Measurements from ENCODE around the gene RRP15. TPM values are rescaled to one million over a fixed set of nuclear protein-coding genes. Genes with fewer than 3 reads are reported as not detected.

RRP15 gene
- total RNA-seq, 1 donor from 2014 or later, result 9.7 TPM

GRCh38 chr1:218281285-218281684 lies 3.8 kb upstream of the RRP15 start:
- no peak for TF ChIP-seq CTCF (IDR thresholded peaks at IDR 0.05; ENCODE audit: insufficient read depth, low read length, poor library complexity, severe bottlenecking)
- no peak for DNase-seq (ENCODE audit: low read depth)
- Histone ChIP-seq H3K36me3 (ENCODE audit: control insufficient read depth, insufficient read depth, low read length) (no peaks in the 10 kb centered on the region), H3K27me3 (ENCODE audit: control insufficient read depth, insufficient read depth, low read length) (no peaks in the 10 kb centered on the region), H3K4me3 (ENCODE audit: low read depth, low read length) (no peak overlapping the region)

DNA sequence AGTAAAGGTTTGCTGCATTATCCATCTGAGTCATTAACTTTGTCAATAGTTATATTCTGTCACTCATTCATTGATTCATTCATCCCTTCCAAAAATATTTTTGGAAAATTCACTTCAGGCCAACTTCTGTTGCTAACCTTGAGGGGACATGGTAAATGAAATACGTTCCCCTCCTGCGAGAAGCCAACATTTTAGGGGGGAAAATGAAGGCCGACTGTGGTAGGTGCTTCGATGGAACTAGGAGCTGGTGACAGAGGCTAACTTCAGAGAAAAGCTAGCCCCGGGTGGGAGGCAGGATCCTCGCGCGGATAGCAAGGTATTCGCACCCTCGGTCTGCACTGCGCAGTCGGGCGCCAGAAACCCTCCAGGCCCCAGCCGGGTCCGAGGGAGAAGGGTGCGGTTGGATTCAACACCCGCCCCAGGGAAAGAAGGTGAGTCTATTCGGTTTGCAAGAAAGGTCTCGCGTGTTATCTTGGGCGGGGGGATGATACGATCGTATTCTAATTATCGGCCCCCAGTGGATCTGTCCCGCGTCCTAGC lies 646 bp upstream of the RRP15 start:
- no peaks in the 10 kb centered on the region for H3K27me3 ChIP-seq (ENCODE audit: control insufficient read depth, insufficient read depth, low read length)
- no peak for TF ChIP-seq CTCF (IDR thresholded peaks at IDR 0.05; ENCODE audit: insufficient read depth, low read length, poor library complexity, severe bottlenecking)
- no peak for DNase-seq (ENCODE audit: low read depth)
- H3K4me3 ChIP-seq (ENCODE audit: low read depth, low read length), result peak overlapping the region; percentile 95
- H3K36me3 ChIP-seq (ENCODE audit: control insufficient read depth, insufficient read depth, low read length), result no peaks in the 10 kb centered on the region

DNA sequence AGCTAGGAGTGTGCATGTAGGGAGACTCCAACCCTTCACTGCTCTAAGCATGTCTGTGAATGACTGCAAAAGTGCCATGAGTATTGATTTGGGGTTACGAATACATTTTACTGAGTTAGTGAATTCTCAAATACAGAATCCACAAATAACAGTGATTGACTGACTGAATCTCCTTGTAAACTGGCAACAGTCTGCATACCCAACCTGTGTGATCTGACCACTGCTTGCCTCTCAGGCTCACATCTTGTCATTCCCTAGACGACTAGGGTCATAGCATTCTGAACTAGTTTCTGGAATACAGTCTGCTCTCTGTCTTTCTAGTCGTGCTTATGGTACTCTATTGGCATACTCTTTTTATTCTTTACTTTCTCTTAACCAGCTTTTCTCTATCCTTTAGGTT lies 7.4 kb downstream of the RRP15 start:
- DNase-seq (ENCODE audit: low read depth), result no peak
- TF ChIP-seq CTCF (IDR thresholded peaks at IDR 0.05; ENCODE audit: insufficient read depth, low read length, poor library complexity, severe bottlenecking), result no peak
- no peaks in the 10 kb centered on the region for H3K36me3 ChIP-seq (ENCODE audit: control insufficient read depth, insufficient read depth, low read length)
- H3K4me3 ChIP-seq (ENCODE audit: low read depth, low read length), result no peak overlapping the region
- no peaks in the 10 kb centered on the region for H3K27me3 ChIP-seq (ENCODE audit: control insufficient read depth, insufficient read depth, low read length)

GRCh38 chr1:218294546-218294945 lies 9.5 kb downstream of the RRP15 start:
- no peak for TF ChIP-seq CTCF (IDR thresholded peaks at IDR 0.05; ENCODE audit: insufficient read depth, low read length, poor library complexity, severe bottlenecking)

DNA sequence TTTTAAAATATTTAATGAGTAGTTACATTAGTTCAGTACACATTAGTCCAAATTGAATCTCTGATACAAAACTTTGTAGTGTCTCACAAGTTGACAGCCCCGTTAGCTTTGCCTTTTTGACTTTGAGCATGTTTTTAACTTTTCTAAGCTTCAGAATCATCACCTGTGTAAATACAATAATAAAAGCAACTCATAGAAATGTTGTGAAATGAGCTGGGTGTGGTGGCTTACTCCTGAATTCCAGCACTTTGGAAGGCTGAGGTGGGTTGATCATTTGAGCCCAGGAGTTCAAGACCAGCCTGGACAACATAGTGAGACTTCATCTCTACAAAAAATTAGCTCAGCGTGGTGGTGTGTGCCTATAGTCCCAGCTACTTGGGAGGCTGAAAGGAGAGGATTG lies 11.1 kb downstream of the RRP15 start:
- H3K27me3 ChIP-seq (ENCODE audit: control insufficient read depth, insufficient read depth, low read length), result no peaks in the 10 kb centered on the region
- no peak for TF ChIP-seq CTCF (IDR thresholded peaks at IDR 0.05; ENCODE audit: insufficient read depth, low read length, poor library complexity, severe bottlenecking)
- DNase-seq (ENCODE audit: low read depth), result no peak
- H3K4me3 ChIP-seq (ENCODE audit: low read depth, low read length), result no peak overlapping the region
- H3K36me3 ChIP-seq (ENCODE audit: control insufficient read depth, insufficient read depth, low read length), result no peaks in the 10 kb centered on the region

More at GRCh38 chr1:218294546-218294945, 9.5 kb downstream of the RRP15 start:
- no peak for DNase-seq (ENCODE audit: low read depth)
- H3K27me3 ChIP-seq (ENCODE audit: control insufficient read depth, insufficient read depth, low read length), result no peaks in the 10 kb centered on the region
- no peak overlapping the region for H3K4me3 ChIP-seq (ENCODE audit: low read depth, low read length)
- no peaks in the 10 kb centered on the region for H3K36me3 ChIP-seq (ENCODE audit: control insufficient read depth, insufficient read depth, low read length)

- Histone ChIP-seq H3K27me3 (ENCODE audit: control insufficient read depth, insufficient read depth, low read length) (no peaks in the 10 kb centered on the region), H3K36me3 (ENCODE audit: control insufficient read depth, insufficient read depth, low read length) (no peaks in the 10 kb centered on the region), H3K4me3 (ENCODE audit: low read depth, low read length) (no peak overlapping the region)
- no peak for TF ChIP-seq CTCF (IDR thresholded peaks at IDR 0.05; ENCODE audit: insufficient read depth, low read length, poor library complexity, severe bottlenecking)
- no peak for DNase-seq (ENCODE audit: low read depth)
Observed at GRCh38 chr1:218297461-218297860, 12.4 kb downstream of the RRP15 start.
